Prostate gland (tissue), 2 donors: ENCODE measurements around the gene ELL3.

Experiments
- POLR2A ChIP-seq: fragments of 450-650 bp; IDR thresholded peaks from one replicate; pipeline ENCODE4 v1.6.1; 2016; ENCODE audit warnings: antibody characterized with exemption, mild to moderate bottlenecking
- POLR2AphosphoS5 ChIP-seq: sonication (generic); formaldehyde crosslinking; IDR thresholded peaks from one replicate; pipeline ENCODE4 v1.6.1; 2017; ENCODE audit warnings: antibody characterized with exemption
- TF ChIP-seq, protein P1 (sequence below), 4 experiments: fragments of 200-600 bp in 2 of 4; fragments of 450-650 bp in 2 of 4; sonication (generic) in 2 of 4; IDR thresholded peaks; 1 replicate in 3 of 4; 2 replicates in 1 of 4; pipeline ENCODE4 v1.5.1; 2016 to 2019; ENCODE audit warnings: antibody characterized with exemption in 4 of 4, mild to moderate bottlenecking in 2 of 4, moderate library complexity in 2 of 4

- TF ChIP-seq, protein P1, sequence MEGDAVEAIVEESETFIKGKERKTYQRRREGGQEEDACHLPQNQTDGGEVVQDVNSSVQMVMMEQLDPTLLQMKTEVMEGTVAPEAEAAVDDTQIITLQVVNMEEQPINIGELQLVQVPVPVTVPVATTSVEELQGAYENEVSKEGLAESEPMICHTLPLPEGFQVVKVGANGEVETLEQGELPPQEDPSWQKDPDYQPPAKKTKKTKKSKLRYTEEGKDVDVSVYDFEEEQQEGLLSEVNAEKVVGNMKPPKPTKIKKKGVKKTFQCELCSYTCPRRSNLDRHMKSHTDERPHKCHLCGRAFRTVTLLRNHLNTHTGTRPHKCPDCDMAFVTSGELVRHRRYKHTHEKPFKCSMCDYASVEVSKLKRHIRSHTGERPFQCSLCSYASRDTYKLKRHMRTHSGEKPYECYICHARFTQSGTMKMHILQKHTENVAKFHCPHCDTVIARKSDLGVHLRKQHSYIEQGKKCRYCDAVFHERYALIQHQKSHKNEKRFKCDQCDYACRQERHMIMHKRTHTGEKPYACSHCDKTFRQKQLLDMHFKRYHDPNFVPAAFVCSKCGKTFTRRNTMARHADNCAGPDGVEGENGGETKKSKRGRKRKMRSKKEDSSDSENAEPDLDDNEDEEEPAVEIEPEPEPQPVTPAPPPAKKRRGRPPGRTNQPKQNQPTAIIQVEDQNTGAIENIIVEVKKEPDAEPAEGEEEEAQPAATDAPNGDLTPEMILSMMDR (IDR thresholded peaks at IDR 0.05): no peak
- TF ChIP-seq POLR2A (no peak), POLR2AphosphoS5 (no peak)
These were observed 5.0 kb downstream of the ELL3 start for GRCh38 chr15:43771816-43772215.
